Psoas muscle (tissue), 8 donors: ENCODE measurements around the gene TRAPPC2L. TPM values are rescaled to one million over a fixed set of nuclear protein-coding genes. Genes with fewer than 3 reads are reported as not detected.
A peak's percentile ranks its signal among the peaks of the same experiment; 100 is the strongest.

Source experiments
- ATAC-seq, 4 donors: fragments of 200-7000 bp; cut with Tn5 transposase; one replicate each; pipeline ENCODE4 v1.9.1; 2020; ENCODE audit warnings: moderate library complexity in 3 of 4, mild to moderate bottlenecking in 2 of 4
- DNase-seq, 2 donors: peaks; one replicate each; pipeline ENCODE4 v3.0.0-alpha.2; 2020
- H3K27ac ChIP-seq: fragments of 200-600 bp; one replicate; pipeline ENCODE4 v1.8.0; 2022
- H3K27me3 ChIP-seq, 3 donors: fragments of 200-600 bp in 1 of 3; one replicate each; pipeline versions ENCODE4 v1.6.1 to v1.8.0; 2013 to 2022; ENCODE audit warnings: low read length in 2 of 3, mild to moderate bottlenecking in 2 of 3, moderate library complexity in 1 of 3; ENCODE audit not compliant: insufficient read depth in 3 of 3
- H3K36me3 ChIP-seq, 2 donors: fragments of 200-600 bp in 1 of 2; one replicate each; pipeline versions ENCODE4 v1.6.1 to v1.8.0; 2013 to 2022; ENCODE audit warnings: low read depth in 1 of 2, mild to moderate bottlenecking in 1 of 2, moderate library complexity in 1 of 2; ENCODE audit not compliant: insufficient read depth in 1 of 2
- H3K4me1 ChIP-seq: fragments of 200-600 bp; one replicate; pipeline ENCODE4 v1.8.0; 2022
- H3K4me3 ChIP-seq: fragments of 200-600 bp; one replicate; pipeline ENCODE4 v1.8.0; 2022; ENCODE audit warnings: mild to moderate bottlenecking
- H3K9me3 ChIP-seq: fragments of 200-600 bp; one replicate; pipeline ENCODE4 v1.8.0; 2022
- CTCF ChIP-seq: fragments of 200-600 bp; IDR thresholded peaks from one replicate; pipeline ENCODE4 v1.8.0; 2022; ENCODE audit warnings: antibody characterized with exemption
- WGBS, 3 donors: extraction: QIAGEN DNeasy Blood & Tissue Kit; methylation state at CpG; one replicate each; pipeline versions ENCODE4 v1.1.6 to v1.1.7; 2013; 5-methylcytosine and 5-hydroxymethylcytosine counted together
- intact Hi-C, 2 donors: fragments of 100-400 bp; cut with DNase I; formaldehyde crosslinking; loops; one replicate each; pipeline versions ENCODE4 v1.11.0 to v1.14.2; 2022
- polyA plus RNA-seq, 3 donors: library from polyadenylated mRNA; stranded (reverse); fragments of 200-250 nt; gene quantifications; one replicate each; pipeline ENCODE4 v1.2.3, GENCODE V29; 2013
- total RNA-seq, 4 donors: library from RNA; stranded (reverse); fragmentation: NEBNext Ultra II Directional in 2 of 4; extraction: Animal tissue kit (Norgen Biotek cat#: 25700) in 2 of 4; gene quantifications; one replicate each; pipeline versions ENCODE4 v1.2.1 to v1.2.4, GENCODE V29; 2021 to 2023
- donor health status: healthy with polysubstance abuse.
- donor health status: DM: no; HTN: no; CAD: no; lungs with moderate emphysema.
- donor health status: Bipolar disorder and iron deficiency.
- donor health status: healthy.
- donor health status: DM: yes; HTN: yes; CAD: no.
- donor health status: DM: no; HTN: no; CAD: no.
- donor health status: DM: no; HTN: no; CAD: no.
- donor health status: DM: yes; HTN: yes; CAD: no.

Gene TRAPPC2L
- total and polyA plus RNA-seq, 7 donors: 23.9 to 42.6 (median 38.6) TPM

GRCh38 chr16:88895335-88895734 lies 38.4 kb downstream of the TRAPPC2L start:
- no peak for TF ChIP-seq CTCF
- H3K4me3 ChIP-seq: peak overlapping the region; percentile 49
- intact Hi-C loops: no loop called here
- H3K9me3 ChIP-seq: no peaks in the 10 kb centered on the region
- ATAC-seq (peak in 2 of 4 donors; percentile 1 to 6), DNase-seq (no peak)
- H3K36me3 ChIP-seq: peaks cover 0 to 24% of the 10 kb centered on the region in 2 donors
- 64 to 80% (median 70%) methylated on average over 22 of the region's 22 CpGs for WGBS, 3 donors
- peak overlapping the region; percentile 86 for H3K27ac ChIP-seq
- H3K4me1 ChIP-seq: peaks cover 42% of the 10 kb centered on the region
- no peaks in the 10 kb centered on the region for H3K27me3 ChIP-seq

- DNase-seq (peak; percentile 47 to 76), ATAC-seq (peak; percentile 61 to 85 (median 79))
- TF ChIP-seq CTCF: no peak
- H3K27me3 ChIP-seq: no peaks in the 10 kb centered on the region
- H3K4me1 ChIP-seq: peaks cover 42% of the 10 kb centered on the region
- H3K27ac ChIP-seq: peak overlapping the region; percentile 86
- peak overlapping the region; percentile 49 for H3K4me3 ChIP-seq
- WGBS, 3 donors: 46 to 66% (median 53%) methylated on average over 48 to 57 of the region's 57 CpGs
- no peaks in the 10 kb centered on the region for H3K9me3 ChIP-seq
- intact Hi-C loops: no loop called here
- H3K36me3 ChIP-seq: peaks cover 0 to 15% of the 10 kb centered on the region in 2 donors
Measured at GRCh38 chr16:88896238-88897070, 39.5 kb downstream of the TRAPPC2L start.

- Histone ChIP-seq H3K9me3 (no peaks in the 10 kb centered on the region), H3K27me3 (no peaks in the 10 kb centered on the region), H3K27ac (peak overlapping the region; percentile 86), H3K4me3 (no peak overlapping the region), H3K4me1 (peaks cover 42% of the 10 kb centered on the region), H3K36me3 (peaks cover 0 to 4% of the 10 kb centered on the region in 2 donors)
- WGBS, 3 donors: 92 to 93% (median 93%) methylated on average over 29 to 34 of the region's 34 CpGs
- intact Hi-C loops: no loop called here
- no peak for TF ChIP-seq CTCF
- ATAC-seq (no peak), DNase-seq (no peak)
Measured at GRCh38 chr16:88897696-88898425, 40.9 kb downstream of the TRAPPC2L start.

GRCh38 chr16:88899901-88900661 lies 43.2 kb downstream of the TRAPPC2L start:
- Histone ChIP-seq H3K4me3 (no peak overlapping the region), H3K4me1 (peaks cover 49% of the 10 kb centered on the region), H3K36me3 (peaks cover 0 to 4% of the 10 kb centered on the region in 2 donors), H3K27ac (no peak overlapping the region), H3K9me3 (no peaks in the 10 kb centered on the region), H3K27me3 (no peaks in the 10 kb centered on the region)
- no peak for TF ChIP-seq CTCF
- no peak for ATAC-seq
- no peak for DNase-seq
- 83 to 90% (median 85%) methylated on average over 39 to 41 of the region's 41 CpGs for WGBS, 3 donors
- intact Hi-C loops: loop anchor here in 1 of 2 donors (5.0 kb wide), 1 partner anchor 43 kb away; the partner anchor contains the start of genes GALNS and TRAPPC2L
